Mesenchymal stem cell (in vitro differentiated cells and primary cell): ENCODE measurements around the gene NHLRC2.

Source experiments
- DNase-seq: peaks from one replicate; pipeline ENCODE4 v3.0.0-alpha.2; 2013
- H2AFZ ChIP-seq: one replicate; pipeline ENCODE4 v1.6.1; 2013; ENCODE audit warnings: low read depth, mild to moderate bottlenecking, control low read depth, inconsistent platforms, low read length, moderate library complexity
- H2AK5ac ChIP-seq: 2 replicates; pipeline ENCODE4 v1.6.1; 2013; ENCODE audit warnings: low read length, moderate library complexity, mild to moderate bottlenecking, inconsistent platforms; ENCODE audit not compliant: severe bottlenecking
- H2BK120ac ChIP-seq: one replicate; pipeline ENCODE4 v1.6.1; 2013; ENCODE audit warnings: low read depth, mild to moderate bottlenecking, inconsistent platforms, low read length, moderate library complexity
- H2BK12ac ChIP-seq, 2 experiments: one replicate each; pipeline ENCODE4 v1.6.1; 2013; ENCODE audit warnings: inconsistent platforms in 2 of 2, low read length in 2 of 2, mild to moderate bottlenecking in 2 of 2, moderate library complexity in 2 of 2, control low read depth in 1 of 2
- H2BK15ac ChIP-seq: one replicate; pipeline ENCODE4 v1.6.1; 2013; ENCODE audit warnings: mild to moderate bottlenecking, low read depth, inconsistent platforms; ENCODE audit not compliant: poor library complexity, severe bottlenecking
- H2BK5ac ChIP-seq: 2 replicates; pipeline ENCODE4 v1.6.1; 2013; ENCODE audit warnings: low read depth, mild to moderate bottlenecking, low read length, control low read depth, inconsistent platforms; ENCODE audit not compliant: poor library complexity, severe bottlenecking
- H3K14ac ChIP-seq, 2 experiments: one replicate each; pipeline ENCODE4 v1.6.1; 2013; ENCODE audit warnings: inconsistent platforms in 2 of 2, low read length in 2 of 2, control low read depth in 1 of 2, mild to moderate bottlenecking in 1 of 2, moderate library complexity in 1 of 2
- H3K18ac ChIP-seq, 2 experiments: one replicate each; pipeline ENCODE4 v1.6.1; 2013; ENCODE audit warnings: inconsistent platforms in 2 of 2, low read length in 2 of 2, control low read depth in 1 of 2, low read depth in 1 of 2, mild to moderate bottlenecking in 1 of 2
- H3K23ac ChIP-seq, 2 experiments: one replicate each; pipeline ENCODE4 v1.6.1; 2013; ENCODE audit warnings: inconsistent platforms in 2 of 2, low read length in 2 of 2, mild to moderate bottlenecking in 2 of 2, moderate library complexity in 2 of 2, control low read depth in 1 of 2
- H3K27ac ChIP-seq: 2 replicates; pipeline ENCODE4 v1.5.1; 2013; ENCODE audit warnings: mild to moderate bottlenecking, moderate library complexity, low read length, control low read depth, inconsistent platforms; ENCODE audit not compliant: poor library complexity, severe bottlenecking
- H3K27me3 ChIP-seq, 2 experiments: 2 replicates each; pipeline versions ENCODE4 v1.6.1 to v1.7.0; 2013; ENCODE audit warnings: low read length in 2 of 2, mild to moderate bottlenecking in 2 of 2, moderate library complexity in 2 of 2, control low read depth in 1 of 2, inconsistent platforms in 1 of 2; ENCODE audit not compliant: control insufficient read depth in 1 of 2, insufficient read depth in 1 of 2
- H3K36me3 ChIP-seq, 2 experiments: 2 replicates each; pipeline versions ENCODE4 v1.6.1 to v1.7.0; 2013; ENCODE audit warnings: low read length in 2 of 2, control low read depth in 1 of 2, inconsistent platforms in 1 of 2, low read depth in 1 of 2, mild to moderate bottlenecking in 1 of 2; ENCODE audit not compliant: insufficient read depth in 2 of 2, control insufficient read depth in 1 of 2
- H3K4ac ChIP-seq, 2 experiments: one replicate each; pipeline ENCODE4 v1.6.1; 2013; ENCODE audit warnings: inconsistent platforms in 2 of 2, low read length in 2 of 2, mild to moderate bottlenecking in 2 of 2, moderate library complexity in 2 of 2, control low read depth in 1 of 2, low read depth in 1 of 2
- H3K4me1 ChIP-seq: 2 replicates; pipeline ENCODE4 v1.6.1; 2013; ENCODE audit warnings: low read depth, low read length, control low read depth; ENCODE audit not compliant: control insufficient read depth, insufficient read depth
- H3K4me2 ChIP-seq: 2 replicates; pipeline ENCODE4 v1.6.1; 2013; ENCODE audit warnings: low read length, mild to moderate bottlenecking, inconsistent platforms; ENCODE audit not compliant: poor library complexity, severe bottlenecking
- H3K4me3 ChIP-seq, 2 experiments: 2 replicates each; pipeline versions ENCODE4 v1.5.1 to v1.7.0; 2013; ENCODE audit warnings: low read length in 2 of 2, mild to moderate bottlenecking in 2 of 2, control low read depth in 1 of 2, low read depth in 1 of 2; ENCODE audit not compliant: insufficient read depth in 1 of 2
- H3K79me1 ChIP-seq: replicated peaks from 2 replicates; pipeline ENCODE4 v1.6.1; 2013; ENCODE audit warnings: mild to moderate bottlenecking, control low read depth, low read length, inconsistent platforms; ENCODE audit not compliant: poor library complexity, severe bottlenecking
- H3K9ac ChIP-seq: 2 replicates; pipeline ENCODE4 v1.7.0; 2013; ENCODE audit warnings: mild to moderate bottlenecking, low read length, moderate library complexity
- H3K9me3 ChIP-seq: 2 replicates; pipeline ENCODE4 v1.7.0; 2013; ENCODE audit warnings: mild to moderate bottlenecking, low read length; ENCODE audit not compliant: control insufficient read depth
- H4K8ac ChIP-seq: one replicate; pipeline ENCODE4 v1.6.1; 2013; ENCODE audit warnings: inconsistent platforms, mild to moderate bottlenecking, low read length, moderate library complexity
- H4K91ac ChIP-seq: one replicate; pipeline ENCODE4 v1.6.1; 2013; ENCODE audit warnings: mild to moderate bottlenecking, low read length, inconsistent platforms
- WGBS: methylation state at CpG from one replicate; pipeline ENCODE4 v1.1.7; 2013; ENCODE audit warnings: mixed read lengths; 5-methylcytosine and 5-hydroxymethylcytosine counted together

Gene NHLRC2

DNA sequence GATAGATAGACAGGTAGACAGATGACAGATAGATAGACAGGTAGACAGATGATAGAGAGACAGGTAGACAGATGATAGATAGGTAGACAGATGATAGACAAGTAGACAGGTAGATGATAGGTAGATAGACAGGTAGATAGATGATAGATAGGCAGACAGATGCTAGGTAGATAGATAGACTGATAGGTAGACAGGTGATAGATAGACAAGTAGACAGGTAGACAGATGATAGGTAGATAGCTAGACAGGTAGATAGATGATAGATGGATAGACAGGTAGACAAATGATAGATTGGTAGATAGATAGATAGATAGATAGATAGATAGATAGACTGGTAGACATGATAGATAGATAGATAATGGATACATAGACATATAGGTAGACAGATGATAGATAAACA, 95.8 kb downstream of the NHLRC2 start:
- H3K23ac ChIP-seq: no peak overlapping the region
- no peak overlapping the region for H3K14ac ChIP-seq
- peaks cover 0 to 6% of the 10 kb centered on the region in 2 experiments for H3K27me3 ChIP-seq
- H3K36me3 ChIP-seq: no peaks in the 10 kb centered on the region
- H2BK15ac ChIP-seq: no peak overlapping the region
- H3K4me3 ChIP-seq: no peak overlapping the region
- H3K4me1 ChIP-seq: peaks cover 7% of the 10 kb centered on the region
- no peaks in the 10 kb centered on the region for H3K79me1 ChIP-seq
- no peaks in the 10 kb centered on the region for H3K9me3 ChIP-seq
- H4K91ac ChIP-seq: no peak overlapping the region
- no peak overlapping the region for H3K4me2 ChIP-seq
- H3K4ac ChIP-seq: no peak overlapping the region
- no peak overlapping the region for H2BK120ac ChIP-seq
- no peak overlapping the region for H2BK5ac ChIP-seq
- no peak overlapping the region for H2AK5ac ChIP-seq
- H3K27ac ChIP-seq: no peak overlapping the region
- H3K18ac ChIP-seq: no peak overlapping the region
- DNase-seq: no peak
- H3K9ac ChIP-seq: no peak overlapping the region
- H4K8ac ChIP-seq: no peak overlapping the region
- no peak overlapping the region for H2BK12ac ChIP-seq
- H2AFZ ChIP-seq: no peak overlapping the region

DNA sequence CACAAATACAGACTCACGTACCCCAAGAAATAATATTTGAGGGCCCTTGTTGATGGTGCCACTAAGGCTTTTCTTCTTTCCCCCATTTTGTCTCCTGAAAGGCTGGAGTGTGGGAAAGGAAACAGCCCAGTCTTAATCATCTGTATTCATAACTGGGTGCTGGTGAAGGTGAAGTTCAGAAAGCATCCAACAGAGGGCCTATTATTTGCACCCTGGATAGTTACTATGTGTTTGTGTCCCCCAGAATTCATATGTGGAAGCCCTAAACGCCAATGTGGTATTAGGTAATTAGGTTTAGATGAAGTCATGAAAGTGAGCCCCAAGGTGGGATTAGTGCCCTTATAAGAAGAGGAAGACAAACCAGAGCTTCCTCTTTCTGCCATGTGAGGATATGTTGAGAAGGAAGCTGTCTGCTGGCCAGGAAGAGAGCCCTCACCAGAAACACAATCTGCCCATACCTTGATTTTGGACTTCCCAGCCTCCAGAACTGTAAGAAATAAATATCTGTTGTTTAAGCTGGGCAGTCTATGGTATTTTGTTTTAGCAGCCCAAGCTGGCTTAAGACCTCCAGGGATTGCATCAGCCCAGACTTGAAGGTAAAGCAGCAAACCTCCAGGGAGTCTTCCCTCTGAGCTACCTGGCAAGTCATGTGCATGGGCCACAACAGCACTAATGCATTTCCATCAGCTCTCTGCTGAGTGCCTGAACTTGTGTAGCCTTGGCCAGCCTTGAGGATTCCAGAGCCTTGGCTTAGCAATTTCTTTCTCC, 99.2 kb downstream of the NHLRC2 start:
- no peak for DNase-seq
- H3K4me3 ChIP-seq: no peak overlapping the region
- H2AK5ac ChIP-seq: no peak overlapping the region
- H2BK15ac ChIP-seq: no peak overlapping the region
- no peak overlapping the region for H2BK120ac ChIP-seq
- H3K23ac ChIP-seq: no peak overlapping the region
- no peaks in the 10 kb centered on the region for H3K36me3 ChIP-seq
- H3K9me3 ChIP-seq: no peaks in the 10 kb centered on the region
- H2BK12ac ChIP-seq: no peak overlapping the region
- no peak overlapping the region for H3K18ac ChIP-seq
- H3K27me3 ChIP-seq: no peaks in the 10 kb centered on the region
- no peak overlapping the region for H4K91ac ChIP-seq
- no peak overlapping the region for H3K14ac ChIP-seq
- 80% methylated on average over 1 of the region's 2 CpGs for WGBS
- peaks cover 11% of the 10 kb centered on the region for H3K4me1 ChIP-seq
- H3K27ac ChIP-seq: no peak overlapping the region
- no peaks in the 10 kb centered on the region for H3K79me1 ChIP-seq
- no peak overlapping the region for H4K8ac ChIP-seq
- no peak overlapping the region for H3K9ac ChIP-seq
- H3K4ac ChIP-seq: no peak overlapping the region
- H2BK5ac ChIP-seq: no peak overlapping the region
- no peak overlapping the region for H3K4me2 ChIP-seq
- H2AFZ ChIP-seq: no peak overlapping the region

DNA sequence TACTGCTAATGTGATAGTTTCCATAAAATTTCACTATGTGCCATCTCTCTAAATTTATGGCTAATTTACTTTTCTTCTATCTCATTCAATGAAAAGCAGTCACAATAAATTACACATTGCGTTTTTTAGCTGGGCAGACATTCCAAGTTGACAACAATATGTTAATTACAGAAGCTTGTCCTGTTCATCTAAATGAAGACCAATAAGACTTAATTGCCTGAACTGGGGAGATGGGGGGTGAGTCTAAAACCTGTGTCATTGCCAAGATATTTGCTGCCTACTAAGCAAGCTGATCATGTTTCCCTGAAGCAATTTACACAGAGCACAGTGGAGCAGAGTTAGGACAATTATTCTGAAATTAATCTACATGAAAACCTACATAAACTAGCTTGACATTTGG, 99.9 kb downstream of the NHLRC2 start:
- no peak overlapping the region for H3K27ac ChIP-seq
- no peaks in the 10 kb centered on the region for H3K27me3 ChIP-seq
- no peak overlapping the region for H3K4ac ChIP-seq
- H3K9ac ChIP-seq: no peak overlapping the region
- no peak overlapping the region for H3K4me3 ChIP-seq
- no peak overlapping the region for H3K23ac ChIP-seq
- no peak overlapping the region for H4K91ac ChIP-seq
- H3K4me1 ChIP-seq: peaks cover 14% of the 10 kb centered on the region
- no peak overlapping the region for H3K14ac ChIP-seq
- H2BK5ac ChIP-seq: no peak overlapping the region
- H3K18ac ChIP-seq: no peak overlapping the region
- H3K9me3 ChIP-seq: no peaks in the 10 kb centered on the region
- H3K79me1 ChIP-seq: no peaks in the 10 kb centered on the region
- H2AK5ac ChIP-seq: no peak overlapping the region
- H2AFZ ChIP-seq: no peak overlapping the region
- H4K8ac ChIP-seq: no peak overlapping the region
- DNase-seq: no peak
- H2BK15ac ChIP-seq: no peak overlapping the region
- WGBS: 90% methylated on average over 1 of the region's 1 CpG
- no peak overlapping the region for H3K4me2 ChIP-seq
- no peak overlapping the region for H2BK120ac ChIP-seq
- no peaks in the 10 kb centered on the region for H3K36me3 ChIP-seq
- H2BK12ac ChIP-seq: no peak overlapping the region

DNA sequence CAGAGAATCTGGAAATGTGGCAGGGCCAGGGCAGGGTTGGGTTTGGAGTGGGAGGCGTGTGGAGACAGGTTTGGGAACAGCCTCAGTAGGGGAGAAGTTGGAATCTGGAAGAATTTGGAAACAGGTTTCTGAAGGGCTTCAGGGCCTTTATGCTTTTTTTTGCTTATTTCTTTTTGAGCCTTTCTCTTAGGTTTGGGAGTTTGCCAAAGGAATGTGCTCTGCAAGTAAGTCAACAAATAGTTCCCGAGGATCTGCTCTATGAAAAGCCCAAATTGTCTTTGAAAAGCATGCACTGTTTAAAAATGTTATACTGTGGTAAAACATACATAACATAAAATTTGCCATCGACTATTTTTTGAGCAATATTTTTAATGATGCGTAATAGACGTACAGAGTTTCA, 102.6 kb downstream of the NHLRC2 start:
- H3K4me3 ChIP-seq: no peak overlapping the region
- no peak overlapping the region for H3K4me2 ChIP-seq
- no peak overlapping the region for H2BK12ac ChIP-seq

More for the DNA sequence above, 102.6 kb downstream of the NHLRC2 start:
- WGBS: 73% methylated on average over 5 of the region's 5 CpGs
- Histone ChIP-seq H3K27me3 (no peaks in the 10 kb centered on the region), H3K36me3 (no peaks in the 10 kb centered on the region), H2AK5ac (no peak overlapping the region), H2BK120ac (peak overlapping the region; percentile 62), H3K9ac (no peak overlapping the region), H4K91ac (peak overlapping the region; percentile 62), H2BK15ac (no peak overlapping the region), H3K9me3 (no peaks in the 10 kb centered on the region), H3K4me1 (peaks cover 26% of the 10 kb centered on the region), H3K18ac (peak overlapping the region in 1 of 2 experiments; percentile 54), H3K14ac (no peak overlapping the region), H3K79me1 (no peaks in the 10 kb centered on the region), H2AFZ (no peak overlapping the region), H3K4ac (no peak overlapping the region), H3K27ac (no peak overlapping the region), H2BK5ac (no peak overlapping the region), H3K23ac (no peak overlapping the region), H4K8ac (peak overlapping the region; percentile 78)
- peak; percentile 69 for DNase-seq
